ENCODE results near the gene GEMIN7. TPM values are rescaled to one million over a fixed set of nuclear protein-coding genes. Genes with fewer than 3 reads are reported as not detected.
A peak's percentile ranks its signal among the peaks of the same experiment; 100 is the strongest.

The GEMIN7 gene
- total and polyA plus RNA-seq, 2 experiments from 2014 or later = 48.8 to 69.0 TPM

- no peaks in the 10 kb centered on the region for H3K9me3 ChIP-seq (ENCODE audit: low read depth)
Observed at GRCh38 chr19:45130236-45130635, 51.2 kb downstream of the GEMIN7 start.

GRCh38 chr19:45130888-45131615 is 52.0 kb downstream of the GEMIN7 start:
- Histone ChIP-seq H3K36me3 (replicated peaks; ENCODE audit: insufficient read depth, low read depth) (no peaks in the 10 kb centered on the region), H4K20me1 (ENCODE audit: insufficient read depth, poor library complexity, severe bottlenecking) (peaks cover 44% of the 10 kb centered on the region), H3K4me3 (no peak overlapping the region), H3K9me2 (replicated peaks; ENCODE audit: insufficient read depth) (no peaks in the 10 kb centered on the region), H2AFZ (no peak overlapping the region), H3K9me3 (ENCODE audit: low read depth) (no peaks in the 10 kb centered on the region), H3K27ac (no peak overlapping the region), H3K4me1 (ENCODE audit: insufficient read depth) (no peaks in the 10 kb centered on the region), H3K79me2 (peaks cover 84% of the 10 kb centered on the region), H3K27me3 (no peaks in the 10 kb centered on the region), H3K4me2 (no peak overlapping the region)
- peak; percentile 62 for DNase-seq (ENCODE audit: low spot score)
- 72% methylated on average over 13 of the region's 13 CpGs for WGBS (ENCODE audit: low lambda C conversion rate, missing lambda C conversion rate)
- TF ChIP-seq EZH2 (IDR thresholded peaks at IDR 0.05; ENCODE audit: borderline replicate concordance) (no peak), EZH2phosphoT487 (IDR thresholded peaks at IDR 0.05; ENCODE audit: low read depth, severe bottlenecking, unreplicated experiment) (no peak), CTCF (IDR thresholded peaks at IDR 0.05; ENCODE audit: poor library complexity) (peak; percentile 36)

More at GRCh38 chr19:45130236-45130635, 51.2 kb downstream of the GEMIN7 start:
- TF ChIP-seq EZH2 (IDR thresholded peaks at IDR 0.05; ENCODE audit: borderline replicate concordance) (no peak), CTCF (IDR thresholded peaks at IDR 0.05; ENCODE audit: poor library complexity) (no peak), EZH2phosphoT487 (IDR thresholded peaks at IDR 0.05; ENCODE audit: low read depth, severe bottlenecking, unreplicated experiment) (no peak)
- no peaks in the 10 kb centered on the region for H3K27me3 ChIP-seq
- no peaks in the 10 kb centered on the region for H3K36me3 ChIP-seq (replicated peaks; ENCODE audit: insufficient read depth, low read depth)
- H3K9me2 ChIP-seq (replicated peaks; ENCODE audit: insufficient read depth) = no peaks in the 10 kb centered on the region
- no peak overlapping the region for H3K4me3 ChIP-seq
- H3K79me2 ChIP-seq = peaks cover 85% of the 10 kb centered on the region
- peaks cover 51% of the 10 kb centered on the region for H4K20me1 ChIP-seq (ENCODE audit: insufficient read depth, poor library complexity, severe bottlenecking)
- DNase-seq (ENCODE audit: low spot score) = no peak
- H2AFZ ChIP-seq = no peak overlapping the region
- 88% methylated on average over 13 of the region's 13 CpGs for WGBS (ENCODE audit: low lambda C conversion rate, missing lambda C conversion rate)
- no peak overlapping the region for H3K4me2 ChIP-seq
- H3K4me1 ChIP-seq (ENCODE audit: insufficient read depth) = no peaks in the 10 kb centered on the region
- no peak overlapping the region for H3K27ac ChIP-seq

GRCh38 chr19:45133661-45134060 is 54.6 kb downstream of the GEMIN7 start:
- Histone ChIP-seq H3K27ac (no peak overlapping the region), H3K9me2 (replicated peaks; ENCODE audit: insufficient read depth) (no peaks in the 10 kb centered on the region), H3K36me3 (replicated peaks; ENCODE audit: insufficient read depth, low read depth) (no peaks in the 10 kb centered on the region), H3K4me1 (ENCODE audit: insufficient read depth) (peaks cover 3% of the 10 kb centered on the region), H4K20me1 (ENCODE audit: insufficient read depth, poor library complexity, severe bottlenecking) (peaks cover 42% of the 10 kb centered on the region), H3K4me3 (no peak overlapping the region), H3K4me2 (no peak overlapping the region), H3K27me3 (no peaks in the 10 kb centered on the region), H2AFZ (no peak overlapping the region), H3K9me3 (ENCODE audit: low read depth) (no peaks in the 10 kb centered on the region), H3K79me2 (peaks cover 81% of the 10 kb centered on the region)
- DNase-seq (ENCODE audit: low spot score) = no peak
- WGBS (ENCODE audit: low lambda C conversion rate, missing lambda C conversion rate) = 93% methylated on average over 8 of the region's 8 CpGs
- no peak for TF ChIP-seq CTCF (IDR thresholded peaks at IDR 0.05; ENCODE audit: poor library complexity)
- no peak for TF ChIP-seq EZH2 (IDR thresholded peaks at IDR 0.05; ENCODE audit: borderline replicate concordance)
- no peak for TF ChIP-seq EZH2phosphoT487 (IDR thresholded peaks at IDR 0.05; ENCODE audit: low read depth, severe bottlenecking, unreplicated experiment)
